K562 (cell line): ENCODE results near the gene PRKCQ. TPM values are rescaled to one million over a fixed set of nuclear protein-coding genes. Genes with fewer than 3 reads are reported as not detected.

Experiments
- BDP1 ChIP-seq: IDR thresholded peaks from 3 replicates; pipeline ENCODE4 v1.6.1; 2011; ENCODE audit not compliant: insufficient read length, insufficient read depth
- CCAR2 ChIP-seq: fragments of 200-400 bp; formaldehyde crosslinking; IDR thresholded peaks from 2 replicates; pipeline ENCODE4 v1.6.1; 2017; ENCODE audit warnings: mild to moderate bottlenecking, low read depth, low read length
- ETV1 ChIP-seq: fragments of 450-650 bp; conservative IDR thresholded peaks from 2 replicates; pipeline ENCODE4 v1.6.1; 2016; ENCODE audit warnings: missing genetic modification characterization, control low read depth, low read depth, missing compliant biosample characterization
- NR3C1 ChIP-seq: sonication (generic); formaldehyde crosslinking; IDR thresholded peaks from 2 replicates; pipeline ENCODE4 v1.8.1; 2022; ENCODE audit warnings: missing genetic modification reagents
- NRF1 ChIP-seq, 2 experiments: fragments of 450-650 bp; IDR thresholded peaks in 1 of 2; conservative IDR thresholded peaks in 1 of 2; 2 replicates each; pipeline ENCODE4 v1.6.1; 2014; ENCODE audit warnings: mild to moderate bottlenecking in 2 of 2
- PCBP2 ChIP-seq: fragments of 200-400 bp; formaldehyde crosslinking; IDR thresholded peaks from 2 replicates; pipeline ENCODE4 v1.6.1; 2018; ENCODE audit warnings: low read length, low read depth, mild to moderate bottlenecking, moderate library complexity; ENCODE audit not compliant: poor library complexity, severe bottlenecking
- RUNX1 ChIP-seq: sonication (generic); IDR thresholded peaks from 2 replicates; pipeline ENCODE4 v1.6.1; 2016; ENCODE audit warnings: antibody characterized with exemption, low read depth
- SMC3 ChIP-seq: conservative IDR thresholded peaks from 2 replicates; pipeline ENCODE4 v1.6.1; 2011; ENCODE audit warnings: low read depth, low read length, improper control_type of control experiment; ENCODE audit not compliant: insufficient read depth
- TAF15 ChIP-seq: fragments of 200-400 bp; formaldehyde crosslinking; IDR thresholded peaks from 2 replicates; pipeline ENCODE4 v1.6.1; 2017; ENCODE audit warnings: mild to moderate bottlenecking, low read depth, low read length, moderate library complexity
- TGIF2 ChIP-seq: sonication (generic); formaldehyde crosslinking; IDR thresholded peaks from 2 replicates; pipeline ENCODE4 v1.8.1; 2022; ENCODE audit warnings: mild to moderate bottlenecking, missing genetic modification reagents, moderate library complexity
- ZNF449 ChIP-seq: fragments of 250-450 bp; sonication (Bioruptor Pico); IDR thresholded peaks from 2 replicates; pipeline ENCODE4 v1.8.0; 2022; ENCODE audit warnings: moderate library complexity, mild to moderate bottlenecking, inconsistent platforms
- ZNF75A ChIP-seq: fragments of 450-650 bp; formaldehyde crosslinking; IDR thresholded peaks from 2 replicates; pipeline ENCODE4 v1.4.0; 2020; ENCODE audit warnings: mild to moderate bottlenecking
- polyA plus RNA-seq, 8 experiments: library from polyadenylated mRNA; depleted of rRNA in 4 of 8; stranded (reverse) in 5 of 8; unstranded in 3 of 8; fragments of >200 nt; fragmentation: Nextera tagmentation in 2 of 8; fragmentation: Illumina TruSeq in 1 of 8; extraction: Ambion mirVana in 2 of 8; extraction: Trizol in 1 of 8; gene quantifications; 2 replicates each; pipeline versions ENCODE4 v1.2.1 to v1.2.3, GENCODE V29; 2011 to 2014; ENCODE audit warnings: inconsistent platforms in 1 of 8, missing spikeins in 1 of 8
- total RNA-seq, 7 experiments: library from RNA; depleted of rRNA in 6 of 7; stranded (reverse); fragments of >200 nt in 6 of 7; fragmentation: Illumina TruSeq in 2 of 7; extraction: Trizol in 2 of 7; gene quantifications; 2 replicates each; pipeline versions ENCODE4 v1.2.1 to v1.2.3, GENCODE V29; 2011 to 2021; ENCODE audit warnings: low replicate concordance in 1 of 7
- TF ChIP-seq, protein P1 (sequence below): IDR thresholded peaks from 2 replicates; pipeline ENCODE4 v1.6.1; 2011; ENCODE audit warnings: borderline replicate concordance, low read depth, mild to moderate bottlenecking, moderate library complexity, low read length; ENCODE audit not compliant: insufficient read depth, poor library complexity, severe bottlenecking
- TF ChIP-seq, protein P2 (sequence below): fragments of 450-650 bp; IDR thresholded peaks from 2 replicates; pipeline ENCODE4 v1.6.1; 2017; ENCODE audit warnings: antibody characterized with exemption, mild to moderate bottlenecking
- TF ChIP-seq, protein P3 (sequence below): sonication (generic); formaldehyde crosslinking; IDR thresholded peaks from 2 replicates; pipeline ENCODE4 v1.8.0; 2022; ENCODE audit warnings: mild to moderate bottlenecking, low read depth, missing genetic modification reagents
- TF ChIP-seq, protein P4 (sequence below): conservative IDR thresholded peaks from 2 replicates; pipeline ENCODE4 v1.6.1; 2011; ENCODE audit warnings: low read depth, mild to moderate bottlenecking, low read length; ENCODE audit not compliant: control insufficient read depth

The PRKCQ gene
- total and polyA plus RNA-seq, 9 of the 15 experiments (the other 6 are each of a cell fraction or from before 2014, with no cell fraction given): 4.4 to 23.3 (median 14.6) TPM

DNA sequence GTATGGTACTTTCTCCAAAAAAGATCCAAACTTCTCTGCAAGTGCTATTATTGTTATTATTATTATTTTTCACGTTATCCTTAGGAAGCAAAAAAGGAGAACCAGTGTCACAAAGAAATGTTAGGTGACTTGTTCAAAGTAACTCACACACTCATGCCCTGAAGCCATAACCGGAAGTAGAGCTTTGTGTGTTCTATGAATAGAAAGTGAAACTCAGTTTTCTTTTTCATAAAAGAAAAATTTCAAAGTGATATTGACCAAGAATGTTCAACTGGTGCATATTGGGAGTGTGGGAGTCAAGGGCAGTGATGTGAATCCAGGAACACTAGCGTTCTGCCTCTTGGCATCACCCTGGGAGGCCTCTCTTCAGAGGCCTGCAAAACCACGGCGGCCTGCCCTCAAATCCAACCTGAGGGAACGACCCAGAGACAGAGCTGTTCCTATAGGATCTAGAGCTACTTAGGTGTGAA is 106.1 kb downstream of the PRKCQ start (continued):
- TF ChIP-seq BDP1 (no peak), PCBP2 (no peak), ETV1 (tag) (peak; percentile 77), NR3C1 (CRISPR knock-in tag) (no peak), TAF15 (no peak), TGIF2 (CRISPR knock-in tag) (no peak), NRF1 (conservative IDR thresholded peaks at IDR 0.05 in 1 of 2, IDR thresholded peaks at IDR 0.05 in 1 of 2) (no peak), ZNF75A (no peak), CCAR2 (no peak), SMC3 (no peak), ZNF449 (peak; percentile 50; the same call in 1 of the 2 replicates), RUNX1 (no peak)
- TF ChIP-seq, protein P1, sequence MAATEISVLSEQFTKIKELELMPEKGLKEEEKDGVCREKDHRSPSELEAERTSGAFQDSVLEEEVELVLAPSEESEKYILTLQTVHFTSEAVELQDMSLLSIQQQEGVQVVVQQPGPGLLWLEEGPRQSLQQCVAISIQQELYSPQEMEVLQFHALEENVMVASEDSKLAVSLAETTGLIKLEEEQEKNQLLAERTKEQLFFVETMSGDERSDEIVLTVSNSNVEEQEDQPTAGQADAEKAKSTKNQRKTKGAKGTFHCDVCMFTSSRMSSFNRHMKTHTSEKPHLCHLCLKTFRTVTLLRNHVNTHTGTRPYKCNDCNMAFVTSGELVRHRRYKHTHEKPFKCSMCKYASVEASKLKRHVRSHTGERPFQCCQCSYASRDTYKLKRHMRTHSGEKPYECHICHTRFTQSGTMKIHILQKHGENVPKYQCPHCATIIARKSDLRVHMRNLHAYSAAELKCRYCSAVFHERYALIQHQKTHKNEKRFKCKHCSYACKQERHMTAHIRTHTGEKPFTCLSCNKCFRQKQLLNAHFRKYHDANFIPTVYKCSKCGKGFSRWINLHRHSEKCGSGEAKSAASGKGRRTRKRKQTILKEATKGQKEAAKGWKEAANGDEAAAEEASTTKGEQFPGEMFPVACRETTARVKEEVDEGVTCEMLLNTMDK: no peak
- TF ChIP-seq, protein P2, sequence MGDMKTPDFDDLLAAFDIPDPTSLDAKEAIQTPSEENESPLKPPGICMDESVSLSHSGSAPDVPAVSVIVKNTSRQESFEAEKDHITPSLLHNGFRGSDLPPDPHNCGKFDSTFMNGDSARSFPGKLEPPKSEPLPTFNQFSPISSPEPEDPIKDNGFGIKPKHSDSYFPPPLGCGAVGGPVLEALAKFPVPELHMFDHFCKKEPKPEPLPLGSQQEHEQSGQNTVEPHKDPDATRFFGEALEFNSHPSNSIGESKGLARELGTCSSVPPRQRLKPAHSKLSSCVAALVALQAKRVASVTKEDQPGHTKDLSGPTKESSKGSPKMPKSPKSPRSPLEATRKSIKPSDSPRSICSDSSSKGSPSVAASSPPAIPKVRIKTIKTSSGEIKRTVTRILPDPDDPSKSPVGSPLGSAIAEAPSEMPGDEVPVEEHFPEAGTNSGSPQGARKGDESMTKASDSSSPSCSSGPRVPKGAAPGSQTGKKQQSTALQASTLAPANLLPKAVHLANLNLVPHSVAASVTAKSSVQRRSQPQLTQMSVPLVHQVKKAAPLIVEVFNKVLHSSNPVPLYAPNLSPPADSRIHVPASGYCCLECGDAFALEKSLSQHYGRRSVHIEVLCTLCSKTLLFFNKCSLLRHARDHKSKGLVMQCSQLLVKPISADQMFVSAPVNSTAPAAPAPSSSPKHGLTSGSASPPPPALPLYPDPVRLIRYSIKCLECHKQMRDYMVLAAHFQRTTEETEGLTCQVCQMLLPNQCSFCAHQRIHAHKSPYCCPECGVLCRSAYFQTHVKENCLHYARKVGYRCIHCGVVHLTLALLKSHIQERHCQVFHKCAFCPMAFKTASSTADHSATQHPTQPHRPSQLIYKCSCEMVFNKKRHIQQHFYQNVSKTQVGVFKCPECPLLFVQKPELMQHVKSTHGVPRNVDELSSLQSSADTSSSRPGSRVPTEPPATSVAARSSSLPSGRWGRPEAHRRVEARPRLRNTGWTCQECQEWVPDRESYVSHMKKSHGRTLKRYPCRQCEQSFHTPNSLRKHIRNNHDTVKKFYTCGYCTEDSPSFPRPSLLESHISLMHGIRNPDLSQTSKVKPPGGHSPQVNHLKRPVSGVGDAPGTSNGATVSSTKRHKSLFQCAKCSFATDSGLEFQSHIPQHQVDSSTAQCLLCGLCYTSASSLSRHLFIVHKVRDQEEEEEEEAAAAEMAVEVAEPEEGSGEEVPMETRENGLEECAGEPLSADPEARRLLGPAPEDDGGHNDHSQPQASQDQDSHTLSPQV: peak; percentile 91
- TF ChIP-seq, protein P3, sequence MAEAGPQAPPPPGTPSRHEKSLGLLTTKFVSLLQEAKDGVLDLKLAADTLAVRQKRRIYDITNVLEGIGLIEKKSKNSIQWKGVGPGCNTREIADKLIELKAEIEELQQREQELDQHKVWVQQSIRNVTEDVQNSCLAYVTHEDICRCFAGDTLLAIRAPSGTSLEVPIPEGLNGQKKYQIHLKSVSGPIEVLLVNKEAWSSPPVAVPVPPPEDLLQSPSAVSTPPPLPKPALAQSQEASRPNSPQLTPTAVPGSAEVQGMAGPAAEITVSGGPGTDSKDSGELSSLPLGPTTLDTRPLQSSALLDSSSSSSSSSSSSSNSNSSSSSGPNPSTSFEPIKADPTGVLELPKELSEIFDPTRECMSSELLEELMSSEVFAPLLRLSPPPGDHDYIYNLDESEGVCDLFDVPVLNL (CRISPR knock-in tag): no peak
- TF ChIP-seq, protein P4, sequence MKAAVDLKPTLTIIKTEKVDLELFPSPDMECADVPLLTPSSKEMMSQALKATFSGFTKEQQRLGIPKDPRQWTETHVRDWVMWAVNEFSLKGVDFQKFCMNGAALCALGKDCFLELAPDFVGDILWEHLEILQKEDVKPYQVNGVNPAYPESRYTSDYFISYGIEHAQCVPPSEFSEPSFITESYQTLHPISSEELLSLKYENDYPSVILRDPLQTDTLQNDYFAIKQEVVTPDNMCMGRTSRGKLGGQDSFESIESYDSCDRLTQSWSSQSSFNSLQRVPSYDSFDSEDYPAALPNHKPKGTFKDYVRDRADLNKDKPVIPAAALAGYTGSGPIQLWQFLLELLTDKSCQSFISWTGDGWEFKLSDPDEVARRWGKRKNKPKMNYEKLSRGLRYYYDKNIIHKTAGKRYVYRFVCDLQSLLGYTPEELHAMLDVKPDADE: no peak
